HG02798 (cell line): Measurements from ENCODE around the gene C16orf92.
"Not testable (repeated sequence)": the region's sequence is repeated elsewhere in the genome, so short reads cannot be mapped to it uniquely, and the experiment has no call there.

Experiments used
- ATAC-seq: cut with Tn5 transposase; IDR thresholded peaks from one replicate; pipeline ENCODE4 v1.9.1; 2021; ENCODE audit warnings: mild to moderate bottlenecking; ENCODE audit not compliant: unreplicated experiment, poor library complexity

C16orf92 gene

GRCh38 chr16:30003670-30004423, 19.2 kb upstream of the C16orf92 start:
- no peak for ATAC-seq

- ATAC-seq, result no peak
Measured at GRCh38 chr16:30004424-30004776, 18.6 kb upstream of the C16orf92 start.

- no peak for ATAC-seq
Measured at GRCh38 chr16:30004811-30005242, 18.2 kb upstream of the C16orf92 start.

- ATAC-seq, result no peak
Measured at GRCh38 chr16:30005341-30006094, 17.5 kb upstream of the C16orf92 start.

- no peak for ATAC-seq
Measured at GRCh38 chr16:30006095-30006473, 16.9 kb upstream of the C16orf92 start.

GRCh38 chr16:30006659-30007377, 16.2 kb upstream of the C16orf92 start:
- no peak for ATAC-seq

DNA sequence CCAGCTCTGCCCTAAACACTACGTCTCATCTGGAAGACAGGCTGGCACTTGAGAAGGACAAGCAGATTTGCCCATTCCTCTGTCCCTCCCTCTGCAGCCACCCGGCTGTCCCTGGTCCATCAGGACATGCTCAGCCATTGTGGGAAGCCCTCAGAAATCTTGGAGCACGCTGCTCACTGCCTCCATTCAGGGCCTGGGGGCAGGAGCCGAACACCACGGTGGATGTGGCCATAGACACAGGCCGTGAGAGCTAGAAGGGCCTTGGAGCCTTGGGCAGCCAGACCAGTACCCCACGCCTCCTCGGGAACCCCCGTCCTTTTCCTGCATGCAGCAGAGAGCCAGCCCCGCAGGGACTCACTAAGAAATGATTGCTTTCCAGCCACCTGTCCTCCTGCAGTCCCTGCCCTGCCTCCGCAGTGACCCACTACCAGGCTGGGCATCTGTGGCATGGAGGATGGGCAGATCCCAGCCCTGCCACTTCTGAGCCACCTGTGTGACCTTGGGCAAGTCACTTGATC, 15.6 kb upstream of the C16orf92 start:
- ATAC-seq, result no peak

DNA sequence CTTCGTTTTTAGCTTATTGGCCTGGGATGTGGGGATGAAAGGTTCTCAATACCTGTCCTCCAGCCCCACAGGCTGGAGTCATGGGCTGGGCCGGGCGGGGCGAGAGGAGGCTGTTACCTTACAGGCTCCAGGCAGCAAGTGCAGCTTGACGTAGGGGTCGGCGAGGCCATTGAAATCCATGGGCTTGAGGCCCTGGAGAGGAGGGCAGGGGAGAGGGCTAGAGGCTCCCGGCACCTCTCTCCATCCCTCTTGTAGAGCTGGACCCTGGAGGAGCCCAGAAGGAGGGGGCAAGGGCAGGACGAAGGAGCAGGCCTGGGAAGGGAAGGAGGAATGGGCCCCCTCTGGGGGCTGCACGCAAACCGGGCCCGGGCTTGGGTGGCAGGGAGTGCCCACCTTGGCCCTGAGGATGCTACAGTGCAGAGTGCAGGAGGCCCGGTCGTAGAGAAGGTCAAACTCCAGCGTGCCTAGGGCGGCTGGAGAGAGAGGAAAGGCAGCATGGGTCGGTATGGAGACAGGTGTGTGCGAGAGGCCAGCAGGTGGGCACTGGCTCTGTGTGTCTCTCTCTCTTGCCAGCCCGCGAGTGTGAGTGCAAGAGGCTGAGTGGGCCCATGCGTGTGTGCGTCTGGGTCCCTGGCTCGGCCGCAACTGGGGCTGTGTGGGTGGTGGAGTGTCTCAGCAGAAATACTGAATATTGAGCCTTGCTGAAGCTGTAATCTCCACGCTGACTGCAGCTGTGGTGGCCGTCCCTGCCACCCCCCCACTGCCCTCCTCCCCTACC, 13.7 kb upstream of the C16orf92 start:
- ATAC-seq, result no peak

DNA sequence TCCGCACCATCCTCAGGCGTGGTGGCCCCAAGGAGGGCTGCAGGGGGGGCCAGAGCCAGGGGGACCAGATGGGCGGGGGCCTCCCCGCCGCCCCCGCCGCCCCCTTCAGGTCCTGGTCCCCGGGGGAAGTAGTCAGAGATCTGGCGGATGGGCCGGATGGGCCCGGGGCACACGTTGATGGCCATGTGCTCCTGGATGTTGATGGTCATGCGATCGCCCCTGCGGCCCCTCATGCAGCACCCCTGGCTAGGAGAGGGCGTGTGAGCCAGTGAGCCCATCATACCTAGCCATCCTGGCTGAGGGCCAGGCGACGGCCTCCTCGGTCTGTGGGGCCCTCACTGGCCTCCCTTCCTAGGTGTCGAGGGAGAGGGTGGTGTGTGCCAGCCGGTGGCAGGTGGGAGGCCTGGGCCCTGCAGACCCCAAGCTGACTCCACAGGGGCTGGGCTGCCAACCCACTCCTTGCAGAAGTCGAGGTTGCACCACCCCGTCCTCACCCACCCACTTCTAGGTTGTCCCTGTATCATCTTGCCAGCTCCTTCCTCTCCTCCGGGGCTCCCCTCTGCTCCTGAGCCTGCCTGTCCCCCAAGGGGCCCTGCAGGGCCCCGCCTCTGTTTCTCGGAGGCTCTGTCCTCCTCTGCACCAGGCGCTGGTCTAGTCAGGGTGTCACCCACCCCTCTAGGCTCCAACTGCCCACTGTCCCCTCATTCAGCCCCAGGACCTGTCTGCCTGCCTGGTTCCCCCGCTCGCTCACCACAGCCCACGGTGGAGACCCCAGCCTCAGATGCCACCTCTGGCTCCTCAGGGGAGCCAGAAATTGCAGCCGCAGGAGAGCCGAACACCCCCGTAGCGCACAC, 12.8 kb upstream of the C16orf92 start:
- no peak for ATAC-seq

GRCh38 chr16:30010844-30011713, 11.9 kb upstream of the C16orf92 start, which contains the start of gene DOC2A:
Gene DOC2A, minus strand, starts transcription at chr16:30011027. Its CDS starts 805 bp downstream, at chr16:30010222.
- ATAC-seq, result no peak

DNA sequence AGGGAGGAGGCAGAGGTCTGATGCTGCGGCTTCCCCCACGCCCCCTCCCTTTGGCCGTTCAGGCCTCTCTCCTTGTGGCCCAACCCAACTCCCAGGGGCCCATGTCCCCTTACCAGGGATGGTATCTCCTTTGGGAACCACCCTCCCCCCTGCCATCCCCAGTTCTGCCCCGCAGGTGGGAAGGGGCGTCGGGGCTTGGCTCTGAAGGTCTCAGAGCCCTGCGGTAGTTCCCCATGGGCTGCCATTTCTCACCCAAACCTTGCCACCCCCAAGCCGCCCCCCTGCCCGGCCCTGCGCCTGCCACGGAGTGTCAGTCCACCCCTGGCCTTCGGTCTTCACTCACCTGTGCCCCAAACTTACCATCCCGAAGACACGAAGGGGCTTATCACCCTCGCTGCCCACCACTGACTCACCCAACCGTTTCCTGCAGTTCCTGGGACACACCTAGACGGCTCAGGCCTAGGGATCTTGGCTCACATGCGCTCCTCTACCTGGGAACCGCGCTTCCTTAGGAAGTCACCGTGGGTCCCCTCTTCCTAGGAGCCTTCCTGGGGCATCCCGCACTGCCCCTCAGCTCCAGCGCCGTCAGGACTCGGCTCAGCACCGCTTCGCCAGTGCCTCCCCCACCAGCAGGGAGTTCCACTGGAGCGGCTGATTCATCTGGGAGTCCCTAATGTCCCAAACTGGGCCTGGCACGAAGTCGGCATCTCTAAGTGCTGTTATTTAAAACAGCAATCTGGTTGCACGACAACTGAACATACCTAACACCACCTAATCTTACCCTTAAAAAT, 11.1 kb upstream of the C16orf92 start:
- ATAC-seq, result no peak

DNA sequence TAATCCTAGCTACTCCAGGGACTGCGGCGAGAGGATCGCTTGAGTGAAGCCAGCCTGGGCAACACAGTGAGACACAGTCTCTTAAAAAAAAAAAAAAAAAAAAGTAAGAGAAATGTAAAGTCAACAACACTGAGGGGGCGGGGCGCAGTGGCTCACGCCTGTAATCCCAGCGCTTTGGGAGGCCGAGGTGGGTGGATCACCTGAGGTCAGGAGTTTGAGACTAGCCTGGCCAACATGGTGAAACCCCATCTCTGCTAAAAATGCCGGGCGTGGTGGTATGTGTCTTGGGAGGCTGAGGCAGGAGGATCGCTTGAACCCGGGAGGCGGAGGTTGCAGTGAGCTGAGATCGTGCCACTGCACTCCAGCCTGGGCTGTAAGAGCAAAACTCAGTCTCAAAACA, 10.4 kb upstream of the C16orf92 start:
- not testable (repeated sequence) for ATAC-seq

- not testable (repeated sequence) for ATAC-seq
Measured at GRCh38 chr16:30015450-30015849, 7.5 kb upstream of the C16orf92 start.

DNA sequence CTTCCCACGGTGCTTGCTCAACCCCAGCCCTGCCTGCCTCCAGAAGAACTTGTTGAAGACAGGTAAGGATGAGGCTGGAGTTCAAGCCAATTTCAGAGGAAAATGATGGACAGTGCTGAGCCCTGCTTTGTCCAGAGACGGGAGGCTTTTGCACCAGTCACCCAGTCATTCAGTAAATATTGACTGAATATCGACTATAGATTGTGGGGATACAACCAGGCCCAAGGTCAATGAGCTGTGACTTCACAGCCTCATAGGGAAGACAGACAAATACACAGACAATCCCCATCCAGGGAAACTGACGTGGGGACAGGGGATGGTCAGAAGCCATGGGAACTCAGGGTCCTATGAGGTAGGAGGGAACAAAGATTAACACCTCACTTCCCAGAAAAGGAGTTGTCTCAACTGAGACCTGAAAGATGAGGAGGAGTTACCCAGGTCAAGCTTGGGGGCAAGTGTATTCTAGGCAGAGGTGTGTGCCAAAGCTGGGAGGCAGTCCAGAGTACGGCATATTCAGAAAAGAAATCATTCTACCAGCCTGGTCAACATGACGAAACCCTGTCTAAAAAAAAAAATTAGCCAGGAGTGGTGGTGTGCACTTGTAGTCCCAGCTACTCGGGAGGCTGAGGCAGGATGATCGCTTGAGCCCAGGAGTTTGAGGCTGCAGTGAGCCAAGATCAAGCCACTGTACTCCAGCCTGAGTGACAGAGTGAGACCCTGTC, 6.3 kb upstream of the C16orf92 start:
- no peak for ATAC-seq

DNA sequence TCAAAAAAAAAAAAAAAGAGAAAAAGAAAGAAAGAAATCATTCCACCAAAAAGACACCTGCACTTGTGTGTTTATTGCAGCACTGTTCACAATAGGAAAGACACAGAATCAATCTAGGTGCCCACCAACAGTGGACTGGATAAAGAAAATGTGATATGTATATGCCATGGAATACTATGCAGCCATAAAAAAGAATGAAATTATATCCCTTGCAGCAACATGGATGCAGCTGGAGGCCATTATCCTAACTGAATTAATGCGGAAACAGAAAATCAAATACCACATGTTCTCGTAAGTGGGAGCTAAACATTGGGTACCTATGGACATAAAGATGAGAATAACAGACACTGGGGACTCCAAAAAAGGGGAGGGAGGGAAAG, 5.7 kb upstream of the C16orf92 start:
- ATAC-seq, result no peak

DNA sequence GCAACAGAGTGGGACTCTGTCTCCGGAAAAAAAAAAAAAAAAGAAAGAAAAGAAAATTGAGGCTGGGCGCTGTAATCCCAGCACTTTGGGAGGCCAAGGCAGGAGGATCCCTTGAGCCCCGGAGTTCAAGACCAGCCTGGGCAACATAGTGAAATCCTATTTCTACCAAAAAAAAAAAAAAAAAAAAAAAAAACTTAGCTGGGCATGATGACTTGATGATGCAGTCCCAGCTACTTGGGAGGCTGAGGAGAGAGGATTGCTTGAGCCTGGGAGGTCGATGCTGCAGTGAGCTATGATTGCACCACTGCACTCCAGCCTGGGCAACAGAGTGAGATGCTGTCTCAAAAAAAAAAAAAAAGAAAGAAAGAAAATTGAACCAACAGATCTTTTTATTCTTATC, 5.1 kb upstream of the C16orf92 start:
- ATAC-seq, result not testable (repeated sequence)

- no peak for ATAC-seq
Measured at GRCh38 chr16:30018731-30019158, 4.3 kb upstream of the C16orf92 start.
